PC-9 (cell line): Measurements from ENCODE around the gene SPP1.

Experiments used
- CTCF ChIP-seq: fragments of 200-600 bp; sonication (generic); conservative IDR thresholded peaks from 2 replicates; pipeline ENCODE4 v1.6.1; 2017; ENCODE audit warnings: mixed run types, antibody characterized with exemption, mild to moderate bottlenecking, moderate library complexity
- EZH2 ChIP-seq: fragments of 200-600 bp; sonication (generic); IDR thresholded peaks from 2 replicates; pipeline ENCODE4 v1.8.0; 2017; ENCODE audit warnings: antibody characterized with exemption, low read depth

DNA sequence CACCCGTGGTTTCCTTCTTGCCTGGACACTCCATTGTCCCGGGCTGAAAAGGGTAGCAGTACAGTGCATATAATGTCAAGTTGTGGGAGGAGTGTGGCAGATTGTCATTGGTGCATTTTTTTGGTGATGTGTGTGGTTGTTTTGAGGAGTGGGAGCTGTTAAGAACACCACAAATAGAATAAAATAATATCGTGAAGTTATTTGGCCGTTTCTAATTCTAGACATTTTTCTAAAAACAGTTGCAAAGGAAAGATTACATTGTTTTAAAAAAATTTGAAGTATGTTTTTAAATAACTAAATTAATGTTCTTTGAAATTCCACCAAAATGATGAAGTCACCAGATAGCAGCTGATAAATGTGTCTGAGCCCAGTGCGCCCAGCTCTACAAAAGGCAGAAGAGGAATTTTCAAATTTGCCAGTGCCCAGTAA, 33.2 kb downstream of the SPP1 start:
- TF ChIP-seq CTCF (no peak), EZH2 (no peak)
